HG03045 (cell line): Measurements from ENCODE around the gene MFAP3.
"Not testable (repeated sequence)": the region's sequence is repeated elsewhere in the genome, so short reads cannot be mapped to it uniquely, and the experiment has no call there.

Source experiments
- ATAC-seq: cut with Tn5 transposase; IDR thresholded peaks from one replicate; pipeline ENCODE4 v1.9.1; 2021; ENCODE audit warnings: mild to moderate bottlenecking, moderate library complexity; ENCODE audit not compliant: unreplicated experiment

MFAP3 gene

GRCh38 chr5:154049636-154050035 lies 10.9 kb downstream of the MFAP3 start:
- ATAC-seq: no peak

- ATAC-seq: no peak
Measured at GRCh38 chr5:154053468-154053867, 14.7 kb downstream of the MFAP3 start.

GRCh38 chr5:154055201-154055600 lies 16.4 kb downstream of the MFAP3 start:
- no peak for ATAC-seq

GRCh38 chr5:154058055-154059038 lies 19.6 kb downstream of the MFAP3 start:
- peak; percentile 53 for ATAC-seq

- ATAC-seq: peak; percentile 29
Measured at GRCh38 chr5:154059039-154059430, 20.3 kb downstream of the MFAP3 start.

GRCh38 chr5:154059583-154059982 lies 20.8 kb downstream of the MFAP3 start:
- no peak for ATAC-seq

GRCh38 chr5:154060606-154061005 lies 21.8 kb downstream of the MFAP3 start:
- ATAC-seq: no peak

GRCh38 chr5:154063372-154063771 lies 24.6 kb downstream of the MFAP3 start:
- no peak for ATAC-seq

GRCh38 chr5:154065971-154066370 lies 27.2 kb downstream of the MFAP3 start:
- ATAC-seq: no peak

GRCh38 chr5:154069854-154070253 lies 31.1 kb downstream of the MFAP3 start:
- not testable (repeated sequence) for ATAC-seq

- ATAC-seq: peak; percentile 12
Measured at GRCh38 chr5:154071799-154072413, 33.1 kb downstream of the MFAP3 start.

GRCh38 chr5:154072414-154073171 lies 33.8 kb downstream of the MFAP3 start:
- peak; percentile 94 for ATAC-seq

- ATAC-seq: no peak
Measured at GRCh38 chr5:154076240-154076922, 37.6 kb downstream of the MFAP3 start.

- no peak for ATAC-seq
Measured at GRCh38 chr5:154077696-154078095, 38.9 kb downstream of the MFAP3 start.

- ATAC-seq: no peak
Measured at GRCh38 chr5:154078272-154078671, 39.5 kb downstream of the MFAP3 start.

- ATAC-seq: no peak
Measured at GRCh38 chr5:154081246-154081645, 42.5 kb downstream of the MFAP3 start.

- no peak for ATAC-seq
Measured at GRCh38 chr5:154084062-154084639, 45.4 kb downstream of the MFAP3 start.

- no peak for ATAC-seq
Measured at GRCh38 chr5:154086146-154086545, 47.4 kb downstream of the MFAP3 start.

- no peak for ATAC-seq
Measured at GRCh38 chr5:154086641-154087040, 47.9 kb downstream of the MFAP3 start.

GRCh38 chr5:154087260-154087659 lies 48.5 kb downstream of the MFAP3 start:
- ATAC-seq: no peak
